Neural progenitor cell (in vitro differentiated cells): ENCODE data around the gene NFIA. TPM values are rescaled to one million over a fixed set of nuclear protein-coding genes. Genes with fewer than 3 reads are reported as not detected.

Source experiments
- DNase-seq: peaks from one replicate; pipeline ENCODE4 v3.0.0-alpha.2; 2016; ENCODE audit warnings: low spot score
- H2AFZ ChIP-seq: fragments of 200-600 bp; sonication (generic); replicated peaks from 2 replicates; pipeline ENCODE4 v1.6.1; 2016; ENCODE audit warnings: antibody characterized with exemption
- H3F3A ChIP-seq: fragments of 200-600 bp; sonication (generic); 2 replicates; pipeline ENCODE4 v1.6.1; 2016; ENCODE audit warnings: antibody characterized with exemption, low read depth
- H3K27ac ChIP-seq: fragments of 200-600 bp; sonication (generic); 2 replicates; pipeline ENCODE4 v1.5.1; 2016; ENCODE audit warnings: mild to moderate bottlenecking
- H3K27me3 ChIP-seq: fragments of 200-600 bp; sonication (generic); 2 replicates; pipeline ENCODE4 v1.6.1; 2016; ENCODE audit warnings: mild to moderate bottlenecking, moderate library complexity
- H3K36me3 ChIP-seq: fragments of 200-600 bp; sonication (generic); 2 replicates; pipeline ENCODE4 v1.5.1; 2016
- H3K4me1 ChIP-seq: fragments of 200-600 bp; sonication (generic); 2 replicates; pipeline ENCODE4 v1.6.1; 2016; ENCODE audit warnings: mixed run types
- H3K4me2 ChIP-seq: fragments of 200-600 bp; sonication (generic); 2 replicates; pipeline ENCODE4 v1.6.1; 2016
- H3K4me3 ChIP-seq: fragments of 200-600 bp; sonication (generic); 2 replicates; pipeline ENCODE4 v1.5.1; 2016
- H3K79me2 ChIP-seq: fragments of 200-600 bp; sonication (generic); 2 replicates; pipeline ENCODE4 v1.6.1; 2016; ENCODE audit warnings: low read depth
- H3K9ac ChIP-seq: fragments of 200-600 bp; sonication (generic); 2 replicates; pipeline ENCODE4 v1.6.1; 2016
- H3K9me3 ChIP-seq: fragments of 200-600 bp; sonication (generic); 2 replicates; pipeline ENCODE4 v1.5.1; 2016; ENCODE audit warnings: low read depth
- H4K20me1 ChIP-seq: fragments of 200-600 bp; sonication (generic); 2 replicates; pipeline ENCODE4 v1.6.1; 2016; ENCODE audit warnings: low read depth
- H3K27ac Mint-ChIP-seq: 3 replicates; pipeline ENCODE4 v1.8.0; 2021; ENCODE audit warnings: mixed read lengths
- H3K27me3 Mint-ChIP-seq: 2 replicates; pipeline ENCODE4 v1.8.0; 2022; ENCODE audit warnings: low read depth, mild to moderate bottlenecking, inconsistent platforms, moderate library complexity, mixed read lengths; ENCODE audit not compliant: insufficient read depth
- H3K36me3 Mint-ChIP-seq: 3 replicates; pipeline ENCODE4 v1.8.0; 2021; ENCODE audit warnings: mixed read lengths
- H3K4me1 Mint-ChIP-seq: 3 replicates; pipeline ENCODE4 v1.8.0; 2021; ENCODE audit warnings: mixed read lengths
- H3K4me3 Mint-ChIP-seq: 3 replicates; pipeline ENCODE4 v1.8.0; 2021; ENCODE audit warnings: mild to moderate bottlenecking, moderate library complexity, mixed read lengths
- H3K9me3 Mint-ChIP-seq: 3 replicates; pipeline ENCODE4 v1.8.0; 2020; ENCODE audit warnings: mixed read lengths
- CTCF ChIP-seq: fragments of 200-600 bp; sonication (generic); IDR thresholded peaks from 2 replicates; pipeline ENCODE4 v1.5.1; 2017; ENCODE audit warnings: antibody characterized with exemption, mild to moderate bottlenecking
- EZH2 ChIP-seq: fragments of 200-600 bp; sonication (generic); IDR thresholded peaks from 2 replicates; pipeline ENCODE4 v1.6.1; 2017; ENCODE audit warnings: antibody characterized with exemption, mild to moderate bottlenecking, moderate library complexity
- EZH2phosphoT487 ChIP-seq: fragments of 200-600 bp; sonication (generic); IDR thresholded peaks from 2 replicates; pipeline ENCODE4 v1.6.1; 2017; ENCODE audit warnings: antibody characterized with exemption
- total RNA-seq: library from RNA; depleted of rRNA; stranded (reverse); fragments of >200 nt; gene quantifications from 2 replicates; pipeline ENCODE4 v1.2.3, GENCODE V29; 2015; ENCODE audit warnings: low replicate concordance

NFIA gene
- total RNA-seq, 1 donor from 2014 or later: 5.3 TPM

GRCh38 chr1:61420909-61421835, 338.8 kb downstream of the NFIA start:
- Mint-ChIP-seq H3K27me3 (peaks cover 4% of the 10 kb centered on the region), H3K9me3 (no peaks in the 10 kb centered on the region), H3K36me3 (peaks cover 12% of the 10 kb centered on the region), H3K27ac (no peak overlapping the region), H3K4me3 (no peak overlapping the region), H3K4me1 (peaks cover 24% of the 10 kb centered on the region)
- H4K20me1 ChIP-seq: no peaks in the 10 kb centered on the region
- H3K27me3 ChIP-seq: no peaks in the 10 kb centered on the region
- H3K4me3 ChIP-seq: no peak overlapping the region
- no peaks in the 10 kb centered on the region for H3K9me3 ChIP-seq
- H3K36me3 ChIP-seq: no peaks in the 10 kb centered on the region
- no peaks in the 10 kb centered on the region for H3K79me2 ChIP-seq
- H3K4me2 ChIP-seq: no peak overlapping the region
- TF ChIP-seq EZH2 (no peak), EZH2phosphoT487 (no peak), CTCF (no peak)
- no peak overlapping the region for H3K27ac ChIP-seq
- H3K4me1 ChIP-seq: no peaks in the 10 kb centered on the region
- DNase-seq: no peak
- no peaks in the 10 kb centered on the region for H3F3A ChIP-seq
- no peak overlapping the region for H3K9ac ChIP-seq
- H2AFZ ChIP-seq: no peak overlapping the region

DNA sequence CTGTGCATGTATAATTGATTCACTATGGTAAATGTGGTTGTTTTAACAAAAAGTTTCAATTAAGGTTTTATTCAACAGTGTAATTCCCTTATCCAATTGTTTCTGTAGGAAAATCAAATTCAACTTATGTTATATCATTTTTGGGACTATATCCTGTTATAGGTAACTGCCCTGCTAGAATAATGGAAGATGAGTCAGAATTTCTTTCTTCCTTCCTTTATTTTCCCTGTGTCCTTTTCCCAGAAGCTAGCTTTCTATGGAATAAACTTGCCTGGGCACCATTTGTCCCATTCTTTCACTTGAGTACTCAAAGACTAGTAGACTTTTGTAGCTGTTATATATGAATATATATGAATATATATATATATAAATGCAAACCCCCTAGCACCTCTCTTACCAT, 341.3 kb downstream of the NFIA start:
- Mint-ChIP-seq H3K36me3 (peaks cover 12% of the 10 kb centered on the region), H3K27me3 (peaks cover 4% of the 10 kb centered on the region), H3K4me1 (peaks cover 37% of the 10 kb centered on the region), H3K4me3 (no peak overlapping the region), H3K27ac (no peak overlapping the region), H3K9me3 (no peaks in the 10 kb centered on the region)
- no peak overlapping the region for H3K27ac ChIP-seq
- no peaks in the 10 kb centered on the region for H4K20me1 ChIP-seq
- H3K4me2 ChIP-seq: no peak overlapping the region
- no peak overlapping the region for H2AFZ ChIP-seq
- no peak overlapping the region for H3K9ac ChIP-seq
- no peak overlapping the region for H3K4me3 ChIP-seq
- no peaks in the 10 kb centered on the region for H3K4me1 ChIP-seq
- no peaks in the 10 kb centered on the region for H3K79me2 ChIP-seq
- no peaks in the 10 kb centered on the region for H3K27me3 ChIP-seq
- no peaks in the 10 kb centered on the region for H3K36me3 ChIP-seq
- DNase-seq: no peak
- H3F3A ChIP-seq: no peaks in the 10 kb centered on the region
- H3K9me3 ChIP-seq: no peaks in the 10 kb centered on the region
- TF ChIP-seq EZH2 (no peak), EZH2phosphoT487 (no peak), CTCF (no peak)

GRCh38 chr1:61424382-61424781, 342.0 kb downstream of the NFIA start:
- no peak for DNase-seq
- Mint-ChIP-seq H3K36me3 (peaks cover 12% of the 10 kb centered on the region), H3K9me3 (no peaks in the 10 kb centered on the region), H3K4me3 (no peak overlapping the region), H3K4me1 (peaks cover 35% of the 10 kb centered on the region), H3K27me3 (peaks cover 4% of the 10 kb centered on the region), H3K27ac (no peak overlapping the region)
- H3K9ac ChIP-seq: no peak overlapping the region
- no peak overlapping the region for H3K4me3 ChIP-seq
- H3F3A ChIP-seq: no peaks in the 10 kb centered on the region
- no peak for TF ChIP-seq EZH2phosphoT487
- no peak for TF ChIP-seq CTCF
- no peak for TF ChIP-seq EZH2
- no peak overlapping the region for H3K4me2 ChIP-seq
- H3K9me3 ChIP-seq: no peaks in the 10 kb centered on the region
- no peaks in the 10 kb centered on the region for H4K20me1 ChIP-seq
- no peaks in the 10 kb centered on the region for H3K4me1 ChIP-seq
- H3K27me3 ChIP-seq: no peaks in the 10 kb centered on the region
- no peaks in the 10 kb centered on the region for H3K79me2 ChIP-seq
- H2AFZ ChIP-seq: no peak overlapping the region
- no peaks in the 10 kb centered on the region for H3K36me3 ChIP-seq
- no peak overlapping the region for H3K27ac ChIP-seq
